Hair follicle dermal papilla cell (primary cell): ENCODE data around the gene PCDHA5. TPM values are rescaled to one million over a fixed set of nuclear protein-coding genes. Genes with fewer than 3 reads are reported as not detected.

ENCODE experiments used
- total RNA-seq: library from RNA; depleted of rRNA; stranded (reverse); fragments of >200 nt; gene quantifications from 2 replicates; pipeline ENCODE4 v1.2.3, GENCODE V29; 2012

The PCDHA5 gene
- 0.16 and 0.24 TPM in 2 replicates for total RNA-seq

GRCh38 chr5:140821375-140822280 lies at the start of gene PCDHA5:
PCDHA5 (plus strand) TSS chr5:140821613.

DNA sequence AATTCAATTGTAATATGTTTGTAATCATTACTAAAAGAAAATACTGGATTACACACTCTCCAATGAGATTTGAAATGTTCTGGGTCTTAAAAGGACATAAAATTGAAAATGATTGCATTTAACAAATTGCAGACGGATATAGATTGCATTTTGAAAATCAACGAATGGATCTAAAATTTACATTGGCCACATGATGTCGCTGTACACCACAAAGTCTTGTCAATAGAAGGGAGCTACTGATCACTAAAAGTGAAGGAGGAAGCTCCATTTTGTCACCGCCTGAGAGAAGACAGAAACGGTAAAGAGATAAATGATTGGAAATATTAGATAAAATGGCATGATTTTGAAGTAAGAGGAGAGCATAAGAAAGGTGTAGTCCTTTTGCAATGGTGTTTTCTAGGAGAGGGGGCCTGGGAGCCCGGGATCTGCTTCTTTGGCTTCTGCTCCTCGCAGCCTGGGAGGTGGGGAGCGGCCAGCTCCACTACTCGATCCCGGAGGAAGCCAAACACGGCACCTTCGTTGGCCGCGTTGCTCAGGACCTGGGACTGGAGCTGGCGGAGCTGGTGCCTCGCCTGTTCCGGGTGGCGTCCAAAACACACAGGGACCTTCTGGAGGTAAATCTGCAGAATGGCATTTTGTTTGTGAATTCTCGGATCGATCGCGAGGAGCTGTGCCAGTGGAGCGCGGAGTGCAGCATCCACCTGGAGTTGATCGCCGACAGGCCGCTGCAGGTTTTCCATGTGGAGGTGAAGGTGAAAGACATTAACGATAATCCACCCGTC lies 35.3 kb upstream of the PCDHA5 start, which contains the start of gene PCDHA1:
Gene PCDHA1 (plus strand): TSS at position 236 of the 782 bp plus-strand sequence.

DNA sequence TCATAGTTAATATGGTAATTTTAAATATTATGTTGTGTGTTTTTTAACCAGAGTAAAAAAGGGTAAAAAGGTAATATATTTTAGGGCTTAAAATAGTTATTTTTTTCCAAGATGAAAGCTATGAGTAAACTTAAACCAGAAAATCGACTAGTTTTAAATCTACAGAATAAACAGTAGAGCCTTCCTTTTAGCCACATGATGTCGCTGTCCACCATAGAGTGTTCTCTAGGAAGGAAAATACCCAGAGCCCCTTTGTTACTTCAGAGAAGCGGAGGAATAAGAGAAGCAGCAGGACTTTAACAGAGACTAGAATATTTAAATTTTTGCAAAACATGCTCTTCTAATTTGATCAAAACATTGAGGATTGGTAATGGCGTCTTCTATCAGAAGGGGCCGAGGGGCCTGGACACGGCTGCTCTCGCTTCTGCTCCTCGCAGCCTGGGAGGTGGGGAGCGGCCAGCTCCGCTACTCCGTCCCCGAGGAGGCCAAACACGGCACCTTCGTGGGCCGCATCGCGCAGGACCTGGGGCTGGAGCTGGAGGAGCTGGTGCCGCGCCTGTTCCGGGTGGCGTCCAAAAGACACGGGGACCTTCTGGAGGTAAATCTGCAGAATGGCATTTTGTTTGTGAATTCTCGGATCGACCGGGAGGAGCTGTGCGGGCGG lies 26.7 kb upstream of the PCDHA5 start, which contains the start of gene PCDHA2:
Gene PCDHA2 (plus strand): TSS at position 258 of the 664 bp plus-strand sequence.

GRCh38 chr5:140800816-140801493 lies 20.5 kb upstream of the PCDHA5 start, which contains the start of gene PCDHA3:
PCDHA3 (plus strand) TSS chr5:140801057.

GRCh38 chr5:140806834-140807775 lies 14.3 kb upstream of the PCDHA5 start, which contains the start of gene PCDHA4:
PCDHA4 (plus strand) TSS chr5:140807068.

GRCh38 chr5:140827704-140828361 lies 6.4 kb downstream of the PCDHA5 start, which contains the start of gene PCDHA6:
PCDHA6 (plus strand) TSS chr5:140827960; CDS start chr5:140828092, 132 bp downstream.

DNA sequence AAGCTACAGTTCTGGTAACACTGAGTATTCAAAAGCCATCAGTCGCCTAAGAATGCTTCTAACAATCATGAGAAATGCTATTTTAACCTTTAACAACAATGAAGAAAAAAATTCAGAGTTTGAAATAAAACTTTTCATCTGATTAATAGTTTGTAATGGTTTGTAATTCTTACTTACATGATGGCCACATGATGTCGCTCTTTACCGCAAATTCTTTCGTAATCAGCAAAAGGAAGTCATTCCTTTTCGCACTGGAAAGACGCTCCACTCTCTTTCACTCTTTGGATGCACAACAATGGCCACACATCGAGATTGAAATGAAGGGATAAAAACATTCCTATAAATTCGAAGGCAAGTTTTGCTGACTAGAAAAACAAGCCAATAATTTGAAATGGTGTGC lies 12.6 kb downstream of the PCDHA5 start, which contains the start of gene PCDHA7:
Gene PCDHA7 (plus strand): TSS at position 277 of the 400 bp plus-strand sequence. CDS start 115 bp downstream, at position 392.

DNA sequence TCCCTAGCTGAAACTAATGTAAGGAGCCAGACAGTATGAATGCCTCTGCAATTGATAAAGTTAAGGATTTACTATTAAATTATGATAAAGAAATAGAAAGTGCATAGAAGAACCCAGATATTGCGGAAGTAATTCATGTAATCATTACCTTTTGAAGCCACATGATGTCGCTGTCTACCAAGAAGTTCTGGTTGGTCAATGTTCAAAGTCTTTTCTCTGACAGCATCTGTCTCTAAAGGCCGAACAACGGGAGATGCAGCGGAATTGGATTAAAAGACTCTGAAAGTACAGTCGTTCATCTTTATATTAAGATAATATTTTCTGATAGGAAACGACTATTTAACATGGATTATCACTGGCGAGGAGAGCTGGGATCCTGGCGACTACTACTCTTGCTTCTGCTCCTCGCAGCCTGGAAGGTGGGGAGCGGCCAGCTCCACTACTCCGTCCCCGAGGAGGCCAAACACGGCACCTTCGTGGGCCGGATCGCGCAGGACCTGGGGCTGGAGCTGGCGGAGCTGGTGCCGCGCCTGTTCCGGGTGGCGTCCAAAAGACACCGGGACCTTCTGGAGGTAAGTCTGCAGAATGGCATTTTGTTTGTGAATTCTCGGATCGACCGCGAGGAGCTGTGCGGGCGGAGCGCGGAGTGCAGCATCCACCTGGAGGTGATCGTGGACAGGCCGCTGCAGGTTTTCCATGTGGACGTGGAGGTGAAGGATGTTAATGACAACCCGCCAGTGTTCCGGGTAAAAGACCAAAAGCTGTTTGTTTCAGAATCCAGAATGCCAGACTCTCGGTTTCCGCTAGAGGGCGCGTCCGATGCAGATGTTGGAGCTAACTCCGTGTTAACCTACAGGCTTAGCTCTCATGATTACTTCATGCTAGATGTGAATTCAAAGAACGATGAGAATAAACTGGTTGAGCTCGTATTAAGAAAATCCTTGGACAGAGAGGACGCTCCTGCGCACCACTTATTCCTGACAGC lies 19.9 kb downstream of the PCDHA5 start, which contains the start of gene PCDHA8:
Gene PCDHA8 (plus strand): TSS at position 210 of the 985 bp plus-strand sequence. CDS start 135 bp downstream, at position 345.

GRCh38 chr5:140848139-140849102 lies 27.0 kb downstream of the PCDHA5 start, which contains the start of gene PCDHA9:
PCDHA9 (plus strand) TSS chr5:140848382; CDS start chr5:140848496, 114 bp downstream.

DNA sequence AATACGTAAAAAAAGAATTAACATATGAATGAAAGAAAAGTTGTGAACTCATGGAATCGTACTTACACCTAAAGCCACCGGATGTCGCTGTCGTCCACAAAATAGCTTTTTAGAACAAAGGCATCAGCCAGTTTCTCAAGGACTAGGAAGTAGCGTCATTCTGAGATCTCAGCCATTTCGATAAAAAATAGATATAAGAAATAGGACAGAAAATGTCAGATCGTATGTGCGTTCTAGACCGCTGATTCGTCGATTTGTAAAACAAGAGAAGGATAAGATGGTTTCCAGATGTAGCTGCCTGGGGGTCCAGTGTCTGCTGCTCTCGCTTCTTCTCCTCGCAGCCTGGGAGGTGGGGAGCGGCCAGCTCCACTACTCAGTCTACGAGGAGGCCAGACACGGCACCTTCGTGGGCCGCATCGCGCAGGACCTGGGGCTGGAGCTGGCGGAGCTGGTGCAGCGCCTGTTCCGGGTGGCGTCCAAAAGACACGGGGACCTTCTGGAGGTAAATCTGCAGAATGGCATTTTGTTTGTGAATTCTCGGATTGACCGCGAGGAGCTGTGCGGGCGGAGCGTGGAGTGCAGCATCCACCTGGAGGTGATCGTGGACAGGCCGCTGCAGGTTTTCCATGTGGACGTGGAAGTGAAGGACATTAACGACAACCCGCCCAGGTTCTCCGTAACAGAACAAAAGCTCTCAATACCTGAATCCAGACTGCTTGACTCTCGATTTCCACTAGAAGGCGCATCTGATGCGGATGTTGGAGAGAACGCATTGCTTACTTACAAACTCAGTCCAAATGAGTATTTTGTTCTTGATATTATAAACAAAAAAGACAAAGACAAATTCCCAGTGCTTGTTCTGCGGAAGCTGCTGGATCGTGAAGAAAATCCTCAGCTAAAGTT lies 34.6 kb downstream of the PCDHA5 start, which contains the start of gene PCDHA10:
Gene PCDHA10 (plus strand): TSS at position 126 of the 903 bp plus-strand sequence. CDS start 152 bp downstream, at position 278.

GRCh38 chr5:140868721-140869554 lies 47.5 kb downstream of the PCDHA5 start, which contains the start of gene PCDHA11:
PCDHA11 (plus strand) TSS chr5:140868957; CDS start chr5:140869104, 147 bp downstream.

